Karpas-422 (cell line): ENCODE results near the gene TUBAL3. TPM values are rescaled to one million over a fixed set of nuclear protein-coding genes. Genes with fewer than 3 reads are reported as not detected.

Experiments
- DNase-seq: peaks from one replicate; pipeline ENCODE4 v3.0.0-alpha.2; 2015
- H2AFZ ChIP-seq: fragments of 200-600 bp; sonication (generic); 2 replicates; pipeline ENCODE4 v1.6.1; 2014; ENCODE audit warnings: antibody characterized with exemption, low read length, mixed read lengths
- H3K27ac ChIP-seq: fragments of 200-600 bp; sonication (generic); 2 replicates; pipeline ENCODE4 v1.5.1; 2014; ENCODE audit warnings: mild to moderate bottlenecking, low read length, moderate library complexity
- H3K27me3 ChIP-seq: fragments of 200-600 bp; sonication (generic); 2 replicates; pipeline ENCODE4 v1.6.1; 2014; ENCODE audit warnings: low read length, mixed read lengths
- H3K36me3 ChIP-seq: fragments of 200-600 bp; sonication (generic); 2 replicates; pipeline ENCODE4 v1.6.1; 2014; ENCODE audit warnings: low read length, mixed read lengths; ENCODE audit not compliant: insufficient read depth
- H3K4me1 ChIP-seq: fragments of 200-600 bp; sonication (generic); 2 replicates; pipeline ENCODE4 v1.6.1; 2014; ENCODE audit warnings: mild to moderate bottlenecking, low read length, mixed read lengths
- H3K4me2 ChIP-seq: fragments of 200-600 bp; sonication (generic); 2 replicates; pipeline ENCODE4 v1.6.1; 2014; ENCODE audit warnings: low read length, low read depth, mild to moderate bottlenecking; ENCODE audit not compliant: poor library complexity, severe bottlenecking
- H3K4me3 ChIP-seq: fragments of 200-600 bp; sonication (generic); 2 replicates; pipeline ENCODE4 v1.5.1; 2014; ENCODE audit warnings: mild to moderate bottlenecking, antibody characterized with exemption, low read length, mixed read lengths
- H3K79me2 ChIP-seq: fragments of 200-600 bp; sonication (generic); 2 replicates; pipeline ENCODE4 v1.6.1; 2014; ENCODE audit warnings: mild to moderate bottlenecking, low read length, mixed read lengths
- H3K9ac ChIP-seq: fragments of 200-600 bp; sonication (generic); 2 replicates; pipeline ENCODE4 v1.6.0; 2014; ENCODE audit warnings: low read length
- H3K9me2 ChIP-seq: fragments of 200-600 bp; sonication (generic), shearing (Covaris generic); replicated peaks from 2 replicates; pipeline ENCODE4 v1.6.0; 2014; ENCODE audit warnings: mild to moderate bottlenecking, low read length, moderate library complexity; ENCODE audit not compliant: insufficient read depth
- H3K9me3 ChIP-seq: fragments of 300-700, 200-600 bp; sonication (generic); 2 replicates; pipeline ENCODE4 v1.6.1; 2014; ENCODE audit warnings: low read length, mixed read lengths
- H4K20me1 ChIP-seq: fragments of 200-600 bp; sonication (generic); 2 replicates; pipeline ENCODE4 v1.6.1; 2014; ENCODE audit warnings: mild to moderate bottlenecking, antibody characterized with exemption, low read length, low read depth; ENCODE audit not compliant: insufficient read depth
- total RNA-seq: library from RNA; depleted of rRNA; stranded (reverse); fragments of >200 nt; shearing (Covaris generic); gene quantifications from 2 replicates; pipeline ENCODE4 v1.2.3, GENCODE V29; 2014; ENCODE audit warnings: low replicate concordance; rRNA removed

Gene TUBAL3
- total RNA-seq: 0.11 TPM in 1 of 2 replicates, not detected in the other

DNA sequence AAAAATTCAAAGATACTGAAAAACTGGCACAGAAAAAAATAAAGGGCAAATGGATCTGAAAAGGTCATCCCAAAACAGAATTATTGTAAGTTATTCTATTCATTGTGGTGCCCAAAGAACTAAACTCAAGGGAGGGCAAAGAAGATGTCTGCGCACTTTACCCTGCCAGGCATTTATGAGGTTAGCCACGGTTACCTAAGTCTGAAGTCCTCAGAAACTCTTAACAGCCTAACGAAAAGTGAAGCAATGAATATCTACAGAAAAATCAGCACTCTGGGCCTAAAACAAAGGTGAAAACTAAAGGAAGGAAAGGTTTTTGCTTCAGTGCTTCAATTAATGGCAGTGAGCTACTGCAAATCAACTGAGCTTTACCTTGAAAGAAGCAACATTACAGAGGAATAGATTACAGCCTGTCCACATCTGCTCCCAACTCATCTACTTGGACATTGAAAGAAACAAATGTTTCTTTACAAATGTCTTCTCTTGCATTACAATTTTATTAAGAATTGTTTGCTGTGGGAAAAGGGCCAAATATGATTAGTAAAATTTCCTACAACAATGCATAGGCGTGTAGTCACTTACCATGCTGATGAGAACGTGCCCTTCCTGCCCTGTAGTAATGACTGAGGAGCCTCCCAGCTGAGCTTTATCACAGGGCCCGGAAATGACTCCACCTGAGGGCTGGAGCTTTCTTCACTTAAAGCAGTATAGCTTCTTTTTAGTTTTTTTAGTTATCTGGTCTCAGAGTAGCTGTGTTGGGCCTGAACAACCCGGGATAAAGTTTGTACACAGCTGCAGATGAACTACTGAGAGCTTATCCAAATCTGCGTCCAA, at the start of gene TUBAL3:
TUBAL3 (minus strand) TSS at position 621 of the 834 bp plus-strand sequence; CDS start at position 585, 36 bp downstream.
- Histone ChIP-seq H3K4me3 (no peak within 1 kb of the TSS), H3K36me3 (no peaks in the 10 kb centered on the region), H2AFZ (no peak within 1 kb of the TSS), H3K4me1 (peaks cover 4% of the 10 kb centered on the region), H3K9me2 (no peaks in the 10 kb centered on the region), H3K4me2 (no peak within 1 kb of the TSS), H3K9ac (no peak within 1 kb of the TSS), H3K27ac (no peak within 1 kb of the TSS), H3K9me3 (no peaks in the 10 kb centered on the region), H3K79me2 (no peaks in the 10 kb centered on the region), H4K20me1 (no peaks in the 10 kb centered on the region), H3K27me3 (no peaks in the 10 kb centered on the region)
- DNase-seq: no peak

GRCh38 chr10:5453749-5454489, 49.3 kb upstream of the TUBAL3 start:
- Histone ChIP-seq H2AFZ (no peak overlapping the region), H3K4me3 (no peak overlapping the region), H3K4me2 (no peak overlapping the region), H3K27ac (no peak overlapping the region), H3K4me1 (peaks cover under 1% of the 10 kb centered on the region; the same call in 1 of the 2 replicates), H3K9me3 (no peaks in the 10 kb centered on the region), H3K27me3 (no peaks in the 10 kb centered on the region), H4K20me1 (no peaks in the 10 kb centered on the region), H3K79me2 (peaks cover 29% of the 10 kb centered on the region), H3K9me2 (no peaks in the 10 kb centered on the region), H3K9ac (no peak overlapping the region), H3K36me3 (peaks cover 62% of the 10 kb centered on the region; the same call in 1 of the 2 replicates)
- DNase-seq: no peak

DNA sequence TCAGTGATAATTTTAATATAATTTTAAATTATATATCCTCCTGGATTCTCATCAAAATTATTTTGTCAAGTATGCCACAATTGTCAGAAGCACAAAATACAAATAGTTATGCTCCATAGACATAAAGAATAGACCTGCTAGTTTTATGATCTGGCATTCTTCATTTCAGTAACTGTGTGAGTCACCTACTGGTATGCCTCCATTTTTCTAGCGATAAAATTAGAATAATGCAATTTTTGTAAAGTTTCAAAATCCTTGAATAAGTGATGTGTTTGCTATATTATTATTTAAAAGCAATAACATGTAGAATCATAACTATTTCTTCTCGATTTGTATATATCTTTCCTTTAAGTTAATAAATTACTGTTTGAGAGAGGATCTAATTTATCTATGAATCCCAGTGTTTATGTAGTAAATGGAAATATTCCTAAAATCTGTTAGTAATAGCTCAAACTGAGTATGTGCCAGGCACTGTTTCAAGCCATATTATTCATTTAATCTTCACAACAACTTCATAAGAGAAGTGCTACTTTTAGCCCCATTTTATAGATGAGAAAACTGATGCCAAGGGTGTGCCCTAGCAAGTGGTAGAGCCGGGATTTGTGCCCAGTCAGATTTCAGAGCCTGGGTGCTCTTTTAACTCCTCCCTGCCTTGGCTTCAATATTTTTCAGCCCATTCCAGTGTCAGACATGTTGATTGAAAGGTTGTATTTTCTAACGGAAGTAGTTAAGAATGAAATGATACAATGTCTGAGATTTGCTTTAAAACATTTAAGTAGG, 46.2 kb upstream of the TUBAL3 start:
- no peak overlapping the region for H3K9ac ChIP-seq
- H2AFZ ChIP-seq: no peak overlapping the region
- H4K20me1 ChIP-seq: no peaks in the 10 kb centered on the region
- peaks cover 43% of the 10 kb centered on the region; the same call in 1 of the 2 replicates for H3K36me3 ChIP-seq
- no peaks in the 10 kb centered on the region for H3K9me2 ChIP-seq
- no peak overlapping the region for H3K27ac ChIP-seq
- peaks cover 57% of the 10 kb centered on the region for H3K79me2 ChIP-seq
- no peak overlapping the region for H3K4me3 ChIP-seq
- no peaks in the 10 kb centered on the region for H3K9me3 ChIP-seq
- no peak overlapping the region for H3K4me2 ChIP-seq
- DNase-seq: no peak
- peaks cover 30% of the 10 kb centered on the region for H3K4me1 ChIP-seq
- no peaks in the 10 kb centered on the region for H3K27me3 ChIP-seq

GRCh38 chr10:5449823-5450222, 45.2 kb upstream of the TUBAL3 start:
- Histone ChIP-seq H3K9ac (no peak overlapping the region), H3K4me2 (no peak overlapping the region), H3K36me3 (peaks cover 33% of the 10 kb centered on the region; the same call in 1 of the 2 replicates), H3K27ac (no peak overlapping the region), H3K4me1 (peaks cover 38% of the 10 kb centered on the region), H2AFZ (no peak overlapping the region), H3K9me3 (no peaks in the 10 kb centered on the region), H3K27me3 (no peaks in the 10 kb centered on the region), H3K79me2 (peaks cover 57% of the 10 kb centered on the region), H3K9me2 (no peaks in the 10 kb centered on the region), H3K4me3 (no peak overlapping the region), H4K20me1 (no peaks in the 10 kb centered on the region)
- no peak for DNase-seq

- Histone ChIP-seq H3K27ac (no peak overlapping the region), H3K27me3 (no peaks in the 10 kb centered on the region), H4K20me1 (no peaks in the 10 kb centered on the region), H3K36me3 (peaks cover 28% of the 10 kb centered on the region; the same call in 1 of the 2 replicates), H3K79me2 (peaks cover 57% of the 10 kb centered on the region), H3K4me1 (peaks cover 44% of the 10 kb centered on the region), H3K4me3 (no peak overlapping the region), H3K9me3 (no peaks in the 10 kb centered on the region), H3K4me2 (no peak overlapping the region), H3K9me2 (no peaks in the 10 kb centered on the region), H3K9ac (no peak overlapping the region), H2AFZ (no peak overlapping the region)
- DNase-seq: no peak
Observed at GRCh38 chr10:5449227-5449626, 44.6 kb upstream of the TUBAL3 start.

DNA sequence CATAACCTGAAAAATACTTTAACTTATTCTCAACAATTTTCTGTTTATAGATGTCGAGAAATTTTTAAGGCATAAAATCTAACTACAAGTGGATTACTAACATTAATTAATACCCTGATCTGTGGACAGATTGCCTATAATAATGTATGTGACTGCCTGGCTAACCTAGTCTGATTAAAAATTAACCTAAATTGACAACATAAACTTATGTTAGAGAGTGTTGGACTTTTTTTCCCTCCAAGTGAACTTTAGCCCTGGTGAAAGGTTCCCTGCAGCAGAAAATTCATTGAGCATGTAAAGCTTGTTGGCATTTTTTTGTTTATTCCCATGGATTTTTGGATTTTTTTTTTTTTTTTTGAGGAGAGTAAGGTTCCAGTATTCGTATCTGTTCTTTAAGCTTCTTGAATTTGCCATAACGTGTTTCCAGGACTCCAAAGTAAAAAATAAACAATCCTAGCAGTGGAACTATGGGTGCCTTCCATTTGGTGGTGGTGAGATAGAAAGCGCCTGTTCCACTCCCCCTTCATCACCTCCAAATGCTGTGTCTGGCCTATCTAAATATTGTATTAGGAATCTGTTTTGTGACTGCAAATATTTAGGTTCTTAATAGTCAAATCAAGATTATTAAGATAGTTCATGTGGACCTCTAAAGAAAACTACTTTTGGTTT, 43.8 kb upstream of the TUBAL3 start:
- Histone ChIP-seq H3K4me1 (peaks cover 51% of the 10 kb centered on the region), H3K9me2 (no peaks in the 10 kb centered on the region), H3K27ac (no peak overlapping the region), H3K4me3 (peak overlapping the region; percentile 68), H3K9ac (peak overlapping the region; percentile 69), H3K36me3 (peaks cover 21% of the 10 kb centered on the region; the same call in 1 of the 2 replicates), H4K20me1 (no peaks in the 10 kb centered on the region), H3K9me3 (no peaks in the 10 kb centered on the region), H3K27me3 (no peaks in the 10 kb centered on the region), H2AFZ (no peak overlapping the region), H3K4me2 (peak overlapping the region; percentile 82), H3K79me2 (peaks cover 63% of the 10 kb centered on the region)
- DNase-seq: no peak

- H3K9ac ChIP-seq: peak overlapping the region; percentile 69
- H3K4me2 ChIP-seq: peak overlapping the region; percentile 82
- peaks cover 13% of the 10 kb centered on the region; the same call in 1 of the 2 replicates for H3K36me3 ChIP-seq
- H3K4me3 ChIP-seq: peak overlapping the region; percentile 68
- H3K79me2 ChIP-seq: peaks cover 69% of the 10 kb centered on the region
- no peak overlapping the region for H3K27ac ChIP-seq
- no peak overlapping the region for H2AFZ ChIP-seq
- DNase-seq: peak; percentile 56
- H3K27me3 ChIP-seq: no peaks in the 10 kb centered on the region
- peaks cover 58% of the 10 kb centered on the region for H3K4me1 ChIP-seq
- no peaks in the 10 kb centered on the region for H3K9me3 ChIP-seq
- H3K9me2 ChIP-seq: no peaks in the 10 kb centered on the region
- no peaks in the 10 kb centered on the region for H4K20me1 ChIP-seq
Observed at GRCh38 chr10:5447611-5448071, 43.0 kb upstream of the TUBAL3 start.
